ENCODE results near the gene BPHL. TPM values are rescaled to one million over a fixed set of nuclear protein-coding genes. Genes with fewer than 3 reads are reported as not detected.
"Not testable (repeated sequence)": the region's sequence is repeated elsewhere in the genome, so short reads cannot be mapped to it uniquely, and the experiment has no call there.

Gene BPHL
- total RNA-seq, 2 donors from 2014 or later = 9.1 to 9.2 TPM

DNA sequence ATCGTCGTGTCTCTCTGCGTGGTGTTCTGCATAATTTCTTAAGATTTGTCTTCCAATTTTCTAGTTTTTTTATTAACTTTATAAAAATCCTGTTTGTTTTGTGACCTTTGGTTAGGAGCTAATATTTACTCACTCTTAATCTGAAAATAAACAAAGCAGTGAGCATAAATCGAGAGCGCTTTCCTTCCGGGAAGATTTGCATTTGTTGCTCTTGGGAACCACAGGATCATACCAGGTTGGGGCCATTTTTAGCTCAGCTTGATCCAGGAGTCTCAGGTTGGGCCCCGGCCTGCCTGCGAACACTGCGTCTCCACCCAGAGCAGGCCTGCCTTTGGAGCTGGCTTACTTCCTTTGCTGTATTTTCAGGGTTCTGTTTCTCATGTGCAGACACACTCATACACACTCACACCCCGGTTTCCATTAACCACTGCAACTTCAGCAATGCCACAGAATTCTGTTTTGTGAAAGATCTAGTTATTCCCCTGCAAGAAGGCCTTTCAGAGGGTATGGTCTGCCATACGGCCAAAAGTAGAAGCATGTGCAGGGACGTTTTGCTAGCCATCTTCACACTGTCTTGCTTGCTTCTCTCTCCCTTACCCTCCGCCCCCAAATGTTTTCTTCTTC, 17.3 kb downstream of the BPHL start:
- Mint-ChIP-seq H3K27ac (no peak overlapping the region), H3K9me3 (no peaks in the 10 kb centered on the region), H3K4me1 (no peaks in the 10 kb centered on the region), H3K27me3 (no peaks in the 10 kb centered on the region), H3K4me3 (no peak overlapping the region), H3K36me3 (ENCODE audit: low read depth) (peaks cover 30% of the 10 kb centered on the region)
- ATAC-seq (replicated peaks) = no peak

DNA sequence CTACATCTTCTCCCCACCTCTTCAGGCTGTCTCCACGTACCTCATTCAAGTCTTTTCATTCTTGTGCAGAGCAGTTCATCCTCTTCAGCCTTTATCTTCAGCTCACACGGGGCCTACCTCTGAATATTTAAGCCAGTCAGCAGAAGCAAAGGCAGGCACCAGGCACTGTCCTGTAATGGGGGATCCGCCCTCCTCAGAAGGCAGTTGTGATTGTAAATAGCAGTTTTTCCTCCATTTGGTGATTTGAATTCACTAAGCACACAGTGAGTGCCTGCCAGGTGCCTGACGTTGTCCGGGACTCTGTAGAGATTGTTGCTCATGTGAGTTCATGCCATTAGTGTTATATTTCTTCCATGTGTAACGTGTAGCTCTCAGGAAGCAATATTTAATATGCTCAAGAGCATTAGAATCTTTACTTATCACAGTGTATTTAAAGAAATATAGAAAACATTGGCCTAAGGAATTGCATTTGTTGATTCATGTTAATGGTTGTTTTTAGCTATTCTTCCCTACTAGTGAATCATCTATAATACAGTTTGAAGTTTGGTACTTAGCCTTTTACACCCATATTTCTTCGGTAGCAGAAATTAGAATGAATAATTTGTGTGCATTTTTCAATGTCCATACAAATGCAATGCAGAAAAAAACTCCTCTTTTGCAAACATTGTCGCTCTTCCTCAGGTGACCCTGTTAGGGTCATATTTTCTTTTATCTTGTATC, 17.9 kb downstream of the BPHL start:
- Mint-ChIP-seq H3K4me3 (no peak overlapping the region), H3K9me3 (no peaks in the 10 kb centered on the region), H3K27ac (no peak overlapping the region), H3K4me1 (no peaks in the 10 kb centered on the region), H3K36me3 (ENCODE audit: low read depth) (peaks cover 32% of the 10 kb centered on the region), H3K27me3 (no peaks in the 10 kb centered on the region)
- ATAC-seq (replicated peaks) = no peak

GRCh38 chr6:3137057-3137777, 18.7 kb downstream of the BPHL start:
- Mint-ChIP-seq H3K27me3 (no peaks in the 10 kb centered on the region), H3K4me1 (no peaks in the 10 kb centered on the region), H3K27ac (no peak overlapping the region)

DNA sequence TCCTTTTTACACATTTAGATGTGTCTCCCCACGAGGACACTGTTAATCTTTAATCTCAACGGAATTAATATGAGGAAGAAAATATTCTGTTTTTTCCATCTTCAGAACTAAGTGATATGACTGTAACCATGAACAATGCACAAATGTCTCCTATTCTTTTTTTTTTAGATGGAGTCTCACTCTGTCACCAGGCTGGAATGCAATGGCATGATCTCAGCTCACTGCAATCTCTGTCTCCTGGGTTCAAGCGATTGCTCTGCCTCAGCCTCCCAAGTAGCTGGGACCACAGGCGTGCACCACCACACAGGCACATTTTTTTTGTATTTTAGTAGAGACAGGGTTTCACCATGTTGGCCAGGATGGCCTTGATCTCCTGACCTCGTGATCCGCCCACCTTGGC, 19.4 kb downstream of the BPHL start:
- not testable (repeated sequence) for H3K4me3 Mint-ChIP-seq; H3K4me1 Mint-ChIP-seq; H3K27ac Mint-ChIP-seq; ATAC-seq (replicated peaks); H3K9me3 Mint-ChIP-seq; H3K27me3 Mint-ChIP-seq
- peaks cover 32% of the 10 kb centered on the region for H3K36me3 Mint-ChIP-seq (ENCODE audit: low read depth)

More at GRCh38 chr6:3137057-3137777, 18.7 kb downstream of the BPHL start:
- Mint-ChIP-seq H3K4me3 (no peak overlapping the region), H3K36me3 (ENCODE audit: low read depth) (peaks cover 32% of the 10 kb centered on the region), H3K9me3 (no peaks in the 10 kb centered on the region)
- no peak for ATAC-seq (replicated peaks)

DNA sequence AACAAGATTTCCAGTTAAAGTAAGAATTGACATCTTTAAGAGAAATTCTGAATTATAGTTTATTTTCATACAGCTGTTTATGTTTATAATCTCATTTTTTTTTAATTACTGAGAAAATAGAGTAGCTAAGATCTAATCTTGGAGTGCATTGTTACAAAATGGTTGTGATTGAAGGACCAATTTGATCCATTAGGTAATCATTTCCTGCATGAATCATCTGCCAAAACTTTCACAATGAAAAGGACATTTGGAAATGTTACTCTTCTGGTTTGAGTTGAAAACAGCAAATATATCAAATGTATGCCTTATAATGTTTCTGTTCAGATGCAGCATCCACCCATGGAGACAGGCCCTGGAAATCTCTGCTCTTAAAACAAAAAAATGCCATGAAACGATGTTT, 19.8 kb downstream of the BPHL start:
- Mint-ChIP-seq H3K4me3 (no peak overlapping the region), H3K27ac (no peak overlapping the region), H3K27me3 (no peaks in the 10 kb centered on the region), H3K36me3 (ENCODE audit: low read depth) (peaks cover 32% of the 10 kb centered on the region), H3K9me3 (no peaks in the 10 kb centered on the region), H3K4me1 (no peaks in the 10 kb centered on the region)
- ATAC-seq (replicated peaks) = no peak

DNA sequence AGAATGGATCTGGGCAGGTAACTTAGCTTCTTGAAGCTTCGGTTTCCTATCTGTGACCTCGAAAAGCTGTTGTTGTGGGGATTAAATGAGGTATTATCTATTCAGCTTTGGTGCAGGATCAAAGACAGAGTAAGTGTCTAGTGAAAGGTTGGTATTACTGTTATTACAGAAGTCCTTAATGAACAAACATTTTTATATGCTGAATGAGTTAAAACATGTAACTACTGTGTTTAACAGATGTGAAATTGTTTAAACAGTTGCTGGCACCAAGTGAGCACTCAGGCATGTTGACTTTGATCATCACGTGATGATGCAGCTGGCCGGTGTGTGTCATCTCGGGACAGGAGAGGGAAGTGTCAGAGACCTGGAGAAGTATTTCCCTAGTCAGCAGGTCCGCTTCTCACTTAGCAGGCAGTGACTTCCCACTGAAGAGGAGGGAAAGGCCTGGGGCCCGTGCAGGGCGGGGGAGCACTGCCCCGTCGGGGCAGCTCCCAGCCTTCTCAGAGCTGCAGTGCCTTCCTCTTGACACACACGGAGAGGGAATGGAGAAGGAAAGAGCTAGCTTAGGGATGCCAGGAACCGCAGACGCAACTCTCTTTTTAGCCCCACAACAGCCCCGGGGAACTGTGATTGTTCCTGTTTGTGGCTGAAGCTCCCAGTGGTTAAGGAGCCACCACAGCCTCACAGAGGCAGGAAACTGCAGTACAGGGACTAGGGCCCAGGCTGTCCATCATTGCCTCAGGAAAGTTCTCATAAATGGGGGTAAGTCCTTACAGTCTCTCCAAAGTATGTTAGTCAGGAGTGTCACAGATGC, 20.8 kb downstream of the BPHL start:
- Mint-ChIP-seq H3K4me1 (no peaks in the 10 kb centered on the region), H3K36me3 (ENCODE audit: low read depth) (peaks cover 32% of the 10 kb centered on the region), H3K4me3 (no peak overlapping the region), H3K27me3 (no peaks in the 10 kb centered on the region), H3K27ac (no peak overlapping the region), H3K9me3 (no peaks in the 10 kb centered on the region)
- ATAC-seq (replicated peaks) = no peak

DNA sequence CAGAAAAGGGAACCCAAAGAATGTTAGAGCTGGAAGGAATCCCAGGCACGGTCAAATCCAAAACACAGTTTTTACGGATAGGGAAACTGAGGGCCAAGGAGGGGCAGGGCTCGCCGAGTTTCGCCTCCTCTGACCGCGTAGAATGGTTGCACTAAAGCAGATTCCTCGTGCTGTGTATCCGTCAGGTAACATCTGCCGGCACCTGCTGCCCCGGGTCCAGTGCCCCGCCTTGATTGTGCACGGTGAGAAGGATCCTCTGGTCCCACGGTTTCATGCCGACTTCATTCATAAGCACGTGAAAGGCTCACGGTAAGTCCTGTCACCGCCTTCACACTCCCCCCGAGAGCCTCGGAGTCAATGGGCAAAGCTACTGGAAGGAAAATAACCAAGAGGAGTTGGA, 21.7 kb downstream of the BPHL start:
- no peak overlapping the region for H3K27ac Mint-ChIP-seq
- H3K27me3 Mint-ChIP-seq = no peaks in the 10 kb centered on the region
- no peaks in the 10 kb centered on the region for H3K9me3 Mint-ChIP-seq

GRCh38 chr6:3142536-3142935, 24.0 kb downstream of the BPHL start:
- Mint-ChIP-seq H3K9me3 (no peaks in the 10 kb centered on the region), H3K36me3 (ENCODE audit: low read depth) (peaks cover 32% of the 10 kb centered on the region), H3K4me1 (peaks cover 4% of the 10 kb centered on the region), H3K27ac (no peak overlapping the region), H3K27me3 (no peaks in the 10 kb centered on the region), H3K4me3 (no peak overlapping the region)
- no peak for ATAC-seq (replicated peaks)

More for the DNA sequence above, 21.7 kb downstream of the BPHL start:
- Mint-ChIP-seq H3K4me1 (peaks cover 4% of the 10 kb centered on the region), H3K4me3 (no peak overlapping the region), H3K36me3 (ENCODE audit: low read depth) (peaks cover 32% of the 10 kb centered on the region)
- no peak for ATAC-seq (replicated peaks)

DNA sequence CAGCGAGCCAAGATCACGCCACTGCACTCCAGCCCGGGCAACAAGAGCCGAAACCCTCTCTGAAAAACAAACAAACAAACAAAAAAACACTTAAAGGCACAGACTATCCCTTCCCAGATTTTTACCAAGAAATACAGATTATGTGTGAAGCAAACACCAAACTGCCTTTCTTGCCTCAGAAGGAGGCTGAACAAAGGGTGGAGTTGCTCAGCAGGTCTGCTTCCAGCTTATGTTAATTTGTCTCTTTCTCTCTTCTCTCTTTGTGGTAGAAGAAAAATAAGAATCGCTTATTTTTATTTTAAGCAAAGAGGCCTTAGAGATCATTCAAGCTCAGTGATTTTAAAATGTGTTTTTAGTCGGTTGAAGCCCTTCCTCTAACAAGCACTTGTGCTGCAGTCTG, 24.6 kb downstream of the BPHL start:
- no peak for ATAC-seq (replicated peaks)
- peaks cover 4% of the 10 kb centered on the region for H3K4me1 Mint-ChIP-seq
- no peaks in the 10 kb centered on the region for H3K9me3 Mint-ChIP-seq
- no peaks in the 10 kb centered on the region for H3K27me3 Mint-ChIP-seq
- peaks cover 28% of the 10 kb centered on the region for H3K36me3 Mint-ChIP-seq (ENCODE audit: low read depth)
- H3K4me3 Mint-ChIP-seq = no peak overlapping the region
- no peak overlapping the region for H3K27ac Mint-ChIP-seq

- H3K27me3 Mint-ChIP-seq = no peaks in the 10 kb centered on the region
- no peak for ATAC-seq (replicated peaks)
- H3K27ac Mint-ChIP-seq = no peak overlapping the region
- peaks cover 4% of the 10 kb centered on the region for H3K4me1 Mint-ChIP-seq
- H3K4me3 Mint-ChIP-seq = no peak overlapping the region
- H3K36me3 Mint-ChIP-seq (ENCODE audit: low read depth) = peaks cover 17% of the 10 kb centered on the region
- H3K9me3 Mint-ChIP-seq = no peaks in the 10 kb centered on the region
Measured at GRCh38 chr6:3144571-3144970, 26.1 kb downstream of the BPHL start.

- Mint-ChIP-seq H3K36me3 (ENCODE audit: low read depth) (peaks cover 5% of the 10 kb centered on the region), H3K4me1 (peaks cover 4% of the 10 kb centered on the region), H3K4me3 (no peak overlapping the region), H3K27ac (no peak overlapping the region), H3K9me3 (no peaks in the 10 kb centered on the region), H3K27me3 (no peaks in the 10 kb centered on the region)
- no peak for ATAC-seq (replicated peaks)
Measured at GRCh38 chr6:3147914-3148757, 29.6 kb downstream of the BPHL start.

DNA sequence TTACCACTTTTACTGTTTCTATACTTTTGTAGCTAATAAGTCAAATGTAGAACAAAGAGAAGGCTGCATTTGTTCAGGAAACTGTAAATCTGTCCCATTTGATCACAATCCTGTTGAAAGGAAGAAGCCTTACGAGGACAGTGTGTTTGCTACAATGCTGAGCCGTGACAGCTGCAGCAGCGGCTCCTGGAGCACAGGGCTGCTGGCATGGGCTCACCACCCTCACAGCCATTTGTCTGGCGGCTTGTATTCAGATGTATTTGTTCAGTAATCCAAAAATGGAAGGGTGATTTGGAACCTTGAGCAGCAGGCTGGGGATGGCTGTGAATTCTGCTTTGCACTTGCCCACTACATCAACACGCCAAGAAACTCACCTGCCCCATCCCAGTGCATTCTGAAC, 33.2 kb downstream of the BPHL start:
- no peaks in the 10 kb centered on the region for H3K4me1 Mint-ChIP-seq
- peaks cover 16% of the 10 kb centered on the region for H3K36me3 Mint-ChIP-seq (ENCODE audit: low read depth)
- no peaks in the 10 kb centered on the region for H3K9me3 Mint-ChIP-seq
- no peak for ATAC-seq (replicated peaks)
- no peak overlapping the region for H3K4me3 Mint-ChIP-seq
- H3K27me3 Mint-ChIP-seq = peaks cover 4% of the 10 kb centered on the region
- no peak overlapping the region for H3K27ac Mint-ChIP-seq

- ATAC-seq (replicated peaks) = no peak
- Mint-ChIP-seq H3K27me3 (peaks cover 4% of the 10 kb centered on the region), H3K4me1 (no peaks in the 10 kb centered on the region), H3K4me3 (no peak overlapping the region), H3K27ac (no peak overlapping the region), H3K9me3 (no peaks in the 10 kb centered on the region), H3K36me3 (ENCODE audit: low read depth) (peaks cover 12% of the 10 kb centered on the region)
Measured at GRCh38 chr6:3152689-3153088, 34.2 kb downstream of the BPHL start.

- not testable (repeated sequence) for H3K9me3 Mint-ChIP-seq; H3K27ac Mint-ChIP-seq; H3K27me3 Mint-ChIP-seq; ATAC-seq (replicated peaks)
- peaks cover 12% of the 10 kb centered on the region for H3K4me1 Mint-ChIP-seq
- peaks cover 12% of the 10 kb centered on the region for H3K36me3 Mint-ChIP-seq (ENCODE audit: low read depth)
- peak overlapping the region; percentile 78 for H3K4me3 Mint-ChIP-seq
Measured at GRCh38 chr6:3155416-3155815, 36.9 kb downstream of the BPHL start.
